IMR-90 (cell line): Measurements from ENCODE around the gene SURF6. TPM values are rescaled to one million over a fixed set of nuclear protein-coding genes. Genes with fewer than 3 reads are reported as not detected.

Experiments
- ATAC-seq: fragments of 200-7000 bp; cut with Tn5 transposase; 2 replicates; pipeline ENCODE4 v1.9.1; 2020; ENCODE audit warnings: low read depth, mild to moderate bottlenecking, moderate library complexity
- BruUV-seq: library from RNA; stranded (reverse); fragments of 400-500 nt; replicated peaks from 2 replicates; lab custom pipeline; 2021; lab: Mats Ljungman, UMichigan
- CTCF ChIA-PET: fragments of 300-600 bp; formaldehyde crosslinking; extraction: SDS; loops from one replicate; lab custom pipeline; 2021; ENCODE audit warnings: antibody characterized with exemption; lab: Yijun Ruan, JAX
- POLR2A ChIA-PET: fragments of 300-600 bp; sonication (Branson Sonifier 250); formaldehyde crosslinking; loops from one replicate; lab custom pipeline; 2022; ENCODE audit warnings: antibody characterized with exemption; ENCODE audit not compliant: unreplicated experiment; lab: Charles Lee
- DNase-seq: peaks from one replicate; pipeline ENCODE4 v3.0.0; 2013
- H2AFZ ChIP-seq: replicated peaks from 2 replicates; pipeline ENCODE3; 2013; ENCODE audit warnings: low read length, mild to moderate bottlenecking; ENCODE audit not compliant: poor library complexity
- H2AK5ac ChIP-seq: 2 replicates; pipeline ENCODE4 v1.6.1; 2013; ENCODE audit warnings: low read depth, low read length, inconsistent platforms
- H2AK9ac ChIP-seq: replicated peaks from 2 replicates; pipeline ENCODE3; 2013; ENCODE audit warnings: mild to moderate bottlenecking, low read depth, low read length, moderate library complexity; ENCODE audit not compliant: poor library complexity
- H2BK120ac ChIP-seq: 2 replicates; pipeline ENCODE4 v1.6.1; 2013; ENCODE audit warnings: low read depth, low read length, inconsistent platforms
- H2BK15ac ChIP-seq: 3 replicates; pipeline ENCODE4 v1.6.1; 2013; ENCODE audit warnings: low read depth, low read length, inconsistent platforms
- H2BK20ac ChIP-seq: 2 replicates; pipeline ENCODE4 v1.6.1; 2013; ENCODE audit warnings: low read depth, mild to moderate bottlenecking, inconsistent platforms, low read length, moderate library complexity
- H2BK5ac ChIP-seq: 2 replicates; pipeline ENCODE4 v1.6.1; 2013; ENCODE audit warnings: mild to moderate bottlenecking, low read depth, low read length, inconsistent platforms; ENCODE audit not compliant: poor library complexity, severe bottlenecking
- H3K14ac ChIP-seq: replicated peaks from 2 replicates; pipeline ENCODE4 v1.6.1; 2013; ENCODE audit warnings: low read depth, low read length, inconsistent platforms
- H3K18ac ChIP-seq: 2 replicates; pipeline ENCODE4 v1.6.1; 2013; ENCODE audit warnings: low read depth, low read length, control low read depth
- H3K23ac ChIP-seq: 2 replicates; pipeline ENCODE4 v1.6.1; 2013; ENCODE audit warnings: low read depth, low read length, inconsistent platforms
- H3K27ac ChIP-seq: 2 replicates; pipeline ENCODE4 v1.5.1; 2013; ENCODE audit warnings: mild to moderate bottlenecking, control low read depth, low read length; ENCODE audit not compliant: insufficient read depth
- H3K27me3 ChIP-seq: 2 replicates; pipeline ENCODE4 v1.6.1; 2013; ENCODE audit warnings: low read length; ENCODE audit not compliant: control insufficient read depth, insufficient read depth
- H3K36me3 ChIP-seq: 2 replicates; pipeline ENCODE4 v1.6.1; 2013; ENCODE audit warnings: low read length, mixed read lengths; ENCODE audit not compliant: control insufficient read depth, insufficient read depth
- H3K4ac ChIP-seq: 2 replicates; pipeline ENCODE4 v1.6.1; 2013; ENCODE audit warnings: low read depth, low read length, inconsistent platforms
- H3K4me1 ChIP-seq: 2 replicates; pipeline ENCODE4 v1.6.1; 2013; ENCODE audit warnings: low read length, mixed read lengths; ENCODE audit not compliant: control insufficient read depth, insufficient read depth
- H3K4me2 ChIP-seq: 2 replicates; pipeline ENCODE4 v1.6.1; 2013; ENCODE audit warnings: low read depth, mild to moderate bottlenecking, control low read depth, low read length, moderate library complexity
- H3K4me3 ChIP-seq: 2 replicates; pipeline ENCODE4 v1.5.1; 2013; ENCODE audit warnings: low read depth, mild to moderate bottlenecking, control low read depth, low read length, moderate library complexity; ENCODE audit not compliant: insufficient read depth
- H3K56ac ChIP-seq: 2 replicates; pipeline ENCODE4 v1.6.1; 2013; ENCODE audit warnings: low read length, inconsistent platforms; ENCODE audit not compliant: insufficient read depth; ENCODE audit errors: extremely low read depth
- H3K79me1 ChIP-seq, 2 experiments: 2 replicates each; pipeline ENCODE4 v1.6.1; 2013; ENCODE audit warnings: low read length in 2 of 2, inconsistent platforms in 1 of 2, low read depth in 1 of 2
- H3K9ac ChIP-seq: 2 replicates; pipeline ENCODE4 v1.6.1; 2013; ENCODE audit warnings: low read depth, low read length, control low read depth
- H3K9me1 ChIP-seq: 2 replicates; pipeline ENCODE4 v1.6.1; 2013; ENCODE audit warnings: low read length, inconsistent platforms; ENCODE audit not compliant: insufficient read depth
- H3K9me3 ChIP-seq: 2 replicates; pipeline ENCODE4 v1.6.1; 2013; ENCODE audit warnings: low read length; ENCODE audit not compliant: control insufficient read depth, insufficient read depth
- H4K20me1 ChIP-seq: 2 replicates; pipeline ENCODE4 v1.6.1; 2013; ENCODE audit warnings: low read length, inconsistent platforms; ENCODE audit not compliant: insufficient read depth
- H4K5ac ChIP-seq: 2 replicates; pipeline ENCODE4 v1.6.1; 2013; ENCODE audit warnings: mild to moderate bottlenecking, low read depth, low read length, control low read depth
- H4K8ac ChIP-seq, 2 experiments: 2 replicates each; pipeline ENCODE4 v1.6.1; 2013; ENCODE audit warnings: low read depth in 2 of 2, low read length in 2 of 2, control low read depth in 1 of 2, inconsistent platforms in 1 of 2
- H4K91ac ChIP-seq: 2 replicates; pipeline ENCODE4 v1.6.1; 2013; ENCODE audit warnings: low read depth, low read length, inconsistent platforms; ENCODE audit not compliant: insufficient read depth
- CEBPB ChIP-seq: IDR thresholded peaks from 2 replicates; pipeline ENCODE4 v1.6.1; 2012; ENCODE audit warnings: low read depth, low read length, improper control_type of control experiment
- FOS ChIP-seq: fragments of 150-350 bp; IDR thresholded peaks from 2 replicates; pipeline ENCODE4 v1.6.1; 2016; ENCODE audit warnings: low read depth, low read length
- MAFK ChIP-seq: IDR thresholded peaks from 2 replicates; pipeline ENCODE4 v1.6.1; 2012; ENCODE audit warnings: low read depth, low read length, improper control_type of control experiment
- MAZ ChIP-seq: IDR thresholded peaks from 2 replicates; pipeline ENCODE4 v1.6.1; 2012; ENCODE audit warnings: low read depth, mild to moderate bottlenecking, low read length, improper control_type of control experiment, moderate library complexity, borderline replicate concordance
- MXI1 ChIP-seq: IDR thresholded peaks from 2 replicates; pipeline ENCODE4 v1.6.1; 2012; ENCODE audit warnings: low read depth, mild to moderate bottlenecking, low read length, moderate library complexity, borderline replicate concordance
- NFE2L2 ChIP-seq: fragments of 150-350 bp; IDR thresholded peaks from 2 replicates; pipeline ENCODE4 v1.6.1; 2016; ENCODE audit warnings: low read depth, mild to moderate bottlenecking, low read length
- RAD21 ChIP-seq: IDR thresholded peaks from 2 replicates; pipeline ENCODE4 v1.6.1; 2012; ENCODE audit warnings: low read length, improper control_type of control experiment
- RCOR1 ChIP-seq: IDR thresholded peaks from 2 replicates; pipeline ENCODE4 v1.6.1; 2012; ENCODE audit warnings: mild to moderate bottlenecking, low read length, improper control_type of control experiment; ENCODE audit not compliant: insufficient replicate concordance
- RFX5 ChIP-seq: IDR thresholded peaks from 2 replicates; pipeline ENCODE4 v1.8.0; 2012; ENCODE audit warnings: low read depth, mild to moderate bottlenecking, low read length, moderate library complexity
- SMC3 ChIP-seq: fragments of 150-350 bp; IDR thresholded peaks from 2 replicates; pipeline ENCODE4 v1.6.1; 2016; ENCODE audit warnings: low read depth, mild to moderate bottlenecking, antibody characterized with exemption, low read length, moderate library complexity
- WGBS, 2 experiments: methylation state at CpG; one replicate each; pipeline versions ENCODE4 v1.1.5 to v1.1.7; 2013; ENCODE audit warnings: missing lambda C conversion rate in 2 of 2; ENCODE audit not compliant: insufficient read length in 1 of 2; ENCODE audit errors: extremely low coverage in 2 of 2; 5-methylcytosine and 5-hydroxymethylcytosine counted together
- dilution Hi-C: fragments of 300-500 bp; cut with HindIII; formaldehyde crosslinking; loops from one replicate; pipeline ENCODE4 v1.14.3; 2018; ENCODE audit warnings: low sequenced_read_pairs; ENCODE audit not compliant: unreplicated experiment
- in situ Hi-C: fragments of 300-500 bp; cut with MboI; formaldehyde crosslinking; loops from 3 replicates; pipeline ENCODE4 v1.14.3; 2019; ENCODE audit warnings: low sequenced_read_pairs, inconsistent platforms, mixed read lengths
- intact Hi-C: fragments of 100-400 bp; cut with micrococcal nuclease; formaldehyde crosslinking; loops from 2 replicates; pipeline ENCODE4 v1.10.0; 2022
- polyA plus RNA-seq, 3 experiments: library from polyadenylated mRNA; depleted of rRNA; stranded (reverse); fragments of >200 nt; gene quantifications; 2 replicates each; pipeline ENCODE4 v1.2.3, GENCODE V29; 2012; ENCODE audit warnings: low replicate concordance in 1 of 3
- total RNA-seq: library from RNA; depleted of rRNA; stranded (reverse); fragments of >200 nt; gene quantifications from 2 replicates; pipeline ENCODE4 v1.2.3, GENCODE V29; 2012
- TF ChIP-seq, protein P1 (sequence below): conservative IDR thresholded peaks from 2 replicates; pipeline ENCODE4 v1.5.1; 2012; ENCODE audit warnings: mild to moderate bottlenecking, low read depth, low read length, improper control_type of control experiment
- TF ChIP-seq, protein P2 (sequence below): fragments of 150-350 bp; IDR thresholded peaks from 2 replicates; pipeline ENCODE4 v1.6.1; 2017; ENCODE audit warnings: mild to moderate bottlenecking, antibody characterized with exemption, low read length, low read depth
- TF ChIP-seq, protein P3 (sequence below): fragments of 150-350 bp; IDR thresholded peaks from 2 replicates; pipeline ENCODE4 v1.6.1; 2016; ENCODE audit warnings: low read depth, mild to moderate bottlenecking, low read length, moderate library complexity, borderline replicate concordance

Gene SURF6
- total and polyA plus RNA-seq, 2 of the 4 experiments (the other 2 are of a cell fraction): 6.1 to 12.8 TPM

DNA sequence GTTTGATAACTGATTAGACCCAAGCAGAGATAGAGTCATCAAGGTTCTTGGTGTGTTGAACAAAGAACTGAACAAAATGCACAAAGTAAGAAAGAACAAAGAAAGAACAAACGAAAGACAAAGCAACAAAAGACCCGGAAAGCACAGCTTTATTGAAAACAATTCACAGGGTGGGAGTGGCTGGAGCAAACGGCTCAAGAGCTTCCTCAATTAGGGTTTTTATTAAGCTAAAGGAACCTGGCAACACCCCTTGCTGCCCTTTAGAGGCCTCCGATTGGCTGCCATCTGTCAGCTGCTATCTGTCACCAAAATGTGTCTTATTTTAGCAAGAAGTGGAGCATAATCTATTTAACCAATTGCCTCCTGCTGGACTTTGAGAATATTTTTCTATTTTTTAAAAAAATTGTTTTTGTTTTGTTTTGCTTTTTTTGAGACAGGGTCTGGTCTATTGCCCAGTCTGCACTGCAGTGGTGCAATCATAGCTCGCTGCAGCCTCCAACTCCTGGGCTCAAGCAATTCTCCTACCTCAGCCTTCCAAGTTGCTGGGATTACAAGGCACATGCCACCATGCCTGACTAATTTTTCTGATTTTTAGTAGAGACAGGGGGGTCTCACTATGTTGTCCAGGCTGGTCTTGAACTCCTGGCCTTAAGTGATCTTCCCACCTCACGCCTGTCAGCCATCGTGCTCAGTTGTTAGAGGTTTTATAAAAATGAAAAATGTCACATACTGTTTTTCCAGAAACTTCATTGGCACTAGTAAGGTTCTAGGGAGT is 53.3 kb downstream of the SURF6 start:
- no peaks in the 10 kb centered on the region for H3K9me3 ChIP-seq
- H3K4me3 ChIP-seq: no peak overlapping the region
- in situ Hi-C loops (no loop called here), intact Hi-C loops (no loop called here), dilution Hi-C loops (no loop called here)
- POLR2A ChIA-PET: no interaction called here
- H4K20me1 ChIP-seq: no peaks in the 10 kb centered on the region
- CTCF ChIA-PET: no interaction called here
- H3K36me3 ChIP-seq: no peaks in the 10 kb centered on the region
- H3K4me2 ChIP-seq: no peak overlapping the region
- H4K8ac ChIP-seq: no peak overlapping the region
- no TSS peak for BruUV-seq
- H3K9me1 ChIP-seq: no peaks in the 10 kb centered on the region
- no peak overlapping the region for H2BK15ac ChIP-seq
- H2BK20ac ChIP-seq: no peak overlapping the region
- DNase-seq (no peak), ATAC-seq (no peak)
- H3K4me1 ChIP-seq: no peaks in the 10 kb centered on the region
- no peak overlapping the region for H4K91ac ChIP-seq
- H3K27ac ChIP-seq: no peak overlapping the region
- H3K27me3 ChIP-seq: peaks cover 30% of the 10 kb centered on the region
- no peak overlapping the region for H2AK9ac ChIP-seq
- H2BK5ac ChIP-seq: no peak overlapping the region
- no peak overlapping the region for H3K56ac ChIP-seq
- no peak overlapping the region for H3K18ac ChIP-seq
- no peak overlapping the region for H3K14ac ChIP-seq
- no peak overlapping the region for H2AK5ac ChIP-seq
- H2BK120ac ChIP-seq: no peak overlapping the region
- H4K5ac ChIP-seq: no peak overlapping the region
- no peak for TF ChIP-seq FOS
- TF ChIP-seq RCOR1: no peak
- TF ChIP-seq MAZ: no peak
- no peak for TF ChIP-seq RFX5
- TF ChIP-seq CEBPB: no peak
- no peak for TF ChIP-seq NFE2L2
- TF ChIP-seq, protein P1, sequence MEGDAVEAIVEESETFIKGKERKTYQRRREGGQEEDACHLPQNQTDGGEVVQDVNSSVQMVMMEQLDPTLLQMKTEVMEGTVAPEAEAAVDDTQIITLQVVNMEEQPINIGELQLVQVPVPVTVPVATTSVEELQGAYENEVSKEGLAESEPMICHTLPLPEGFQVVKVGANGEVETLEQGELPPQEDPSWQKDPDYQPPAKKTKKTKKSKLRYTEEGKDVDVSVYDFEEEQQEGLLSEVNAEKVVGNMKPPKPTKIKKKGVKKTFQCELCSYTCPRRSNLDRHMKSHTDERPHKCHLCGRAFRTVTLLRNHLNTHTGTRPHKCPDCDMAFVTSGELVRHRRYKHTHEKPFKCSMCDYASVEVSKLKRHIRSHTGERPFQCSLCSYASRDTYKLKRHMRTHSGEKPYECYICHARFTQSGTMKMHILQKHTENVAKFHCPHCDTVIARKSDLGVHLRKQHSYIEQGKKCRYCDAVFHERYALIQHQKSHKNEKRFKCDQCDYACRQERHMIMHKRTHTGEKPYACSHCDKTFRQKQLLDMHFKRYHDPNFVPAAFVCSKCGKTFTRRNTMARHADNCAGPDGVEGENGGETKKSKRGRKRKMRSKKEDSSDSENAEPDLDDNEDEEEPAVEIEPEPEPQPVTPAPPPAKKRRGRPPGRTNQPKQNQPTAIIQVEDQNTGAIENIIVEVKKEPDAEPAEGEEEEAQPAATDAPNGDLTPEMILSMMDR: no peak
- TF ChIP-seq, protein P2, sequence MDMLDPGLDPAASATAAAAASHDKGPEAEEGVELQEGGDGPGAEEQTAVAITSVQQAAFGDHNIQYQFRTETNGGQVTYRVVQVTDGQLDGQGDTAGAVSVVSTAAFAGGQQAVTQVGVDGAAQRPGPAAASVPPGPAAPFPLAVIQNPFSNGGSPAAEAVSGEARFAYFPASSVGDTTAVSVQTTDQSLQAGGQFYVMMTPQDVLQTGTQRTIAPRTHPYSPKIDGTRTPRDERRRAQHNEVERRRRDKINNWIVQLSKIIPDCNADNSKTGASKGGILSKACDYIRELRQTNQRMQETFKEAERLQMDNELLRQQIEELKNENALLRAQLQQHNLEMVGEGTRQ: no peak
- no peak for TF ChIP-seq MXI1
- no peak for TF ChIP-seq MAFK
- TF ChIP-seq RAD21: no peak
- no peak for TF ChIP-seq SMC3
- TF ChIP-seq, protein P3, sequence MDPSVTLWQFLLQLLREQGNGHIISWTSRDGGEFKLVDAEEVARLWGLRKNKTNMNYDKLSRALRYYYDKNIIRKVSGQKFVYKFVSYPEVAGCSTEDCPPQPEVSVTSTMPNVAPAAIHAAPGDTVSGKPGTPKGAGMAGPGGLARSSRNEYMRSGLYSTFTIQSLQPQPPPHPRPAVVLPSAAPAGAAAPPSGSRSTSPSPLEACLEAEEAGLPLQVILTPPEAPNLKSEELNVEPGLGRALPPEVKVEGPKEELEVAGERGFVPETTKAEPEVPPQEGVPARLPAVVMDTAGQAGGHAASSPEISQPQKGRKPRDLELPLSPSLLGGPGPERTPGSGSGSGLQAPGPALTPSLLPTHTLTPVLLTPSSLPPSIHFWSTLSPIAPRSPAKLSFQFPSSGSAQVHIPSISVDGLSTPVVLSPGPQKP: no peak
- no peak overlapping the region for H3K23ac ChIP-seq
- H3K9ac ChIP-seq: no peak overlapping the region
- no peak overlapping the region for H3K4ac ChIP-seq
- H3K79me1 ChIP-seq: no peaks in the 10 kb centered on the region
- WGBS, 2 experiments: no CpG with 5 or more reads among the region's 7 CpGs
- no peak overlapping the region for H2AFZ ChIP-seq
